ENCODE measurements around the gene GPR162.

GPR162 gene

GRCh38 chr12:6782119-6782518 is 39.5 kb upstream of the GPR162 start:
- no peak for TF ChIP-seq CTCF (IDR thresholded peaks at IDR 0.05; ENCODE audit: low read depth, low read length, missing control alignments)
- no peak for DNase-seq (ENCODE audit: low read depth)
- H3K4me3 ChIP-seq (ENCODE audit: low read depth, low read length), result no peak overlapping the region

GRCh38 chr12:6782850-6783566 is 38.6 kb upstream of the GPR162 start:
- no peak for DNase-seq (ENCODE audit: low read depth)
- H3K4me3 ChIP-seq (ENCODE audit: low read depth, low read length), result no peak overlapping the region
- no peak for TF ChIP-seq CTCF (IDR thresholded peaks at IDR 0.05; ENCODE audit: low read depth, low read length, missing control alignments)

GRCh38 chr12:6783828-6784227 is 37.8 kb upstream of the GPR162 start:
- TF ChIP-seq CTCF (IDR thresholded peaks at IDR 0.05; ENCODE audit: low read depth, low read length, missing control alignments), result no peak
- no peak overlapping the region for H3K4me3 ChIP-seq (ENCODE audit: low read depth, low read length)
- DNase-seq (ENCODE audit: low read depth), result no peak

- DNase-seq (ENCODE audit: low read depth), result no peak
- H3K4me3 ChIP-seq (ENCODE audit: low read depth, low read length), result no peak overlapping the region
- TF ChIP-seq CTCF (IDR thresholded peaks at IDR 0.05; ENCODE audit: low read depth, low read length, missing control alignments), result no peak
These were observed 37.3 kb upstream of the GPR162 start for GRCh38 chr12:6784296-6784695.

- no peak for DNase-seq (ENCODE audit: low read depth)
- no peak for TF ChIP-seq CTCF (IDR thresholded peaks at IDR 0.05; ENCODE audit: low read depth, low read length, missing control alignments)
- H3K4me3 ChIP-seq (ENCODE audit: low read depth, low read length), result no peak overlapping the region
These were observed 36.9 kb upstream of the GPR162 start for GRCh38 chr12:6784761-6785160.

- H3K4me3 ChIP-seq (ENCODE audit: low read depth, low read length), result no peak overlapping the region
- DNase-seq (ENCODE audit: low read depth), result no peak
- TF ChIP-seq CTCF (IDR thresholded peaks at IDR 0.05; ENCODE audit: low read depth, low read length, missing control alignments), result no peak
These were observed 35.1 kb upstream of the GPR162 start for GRCh38 chr12:6786416-6787094.

GRCh38 chr12:6787309-6787708 is 34.3 kb upstream of the GPR162 start:
- H3K4me3 ChIP-seq (ENCODE audit: low read depth, low read length), result no peak overlapping the region
- no peak for TF ChIP-seq CTCF (IDR thresholded peaks at IDR 0.05; ENCODE audit: low read depth, low read length, missing control alignments)
- no peak for DNase-seq (ENCODE audit: low read depth)
